WTC11 (cell line): ENCODE measurements around the gene GTSE1. TPM values are rescaled to one million over a fixed set of nuclear protein-coding genes. Genes with fewer than 3 reads are reported as not detected.

Experiments used
- ATAC-seq: fragments of 200-7000 bp; cut with Tn5 transposase; 2 replicates; pipeline ENCODE4 v1.10.0; 2021; ENCODE audit warnings: mild to moderate bottlenecking, moderate library complexity
- CTCF ChIA-PET: fragments of 300-600 bp; sonication (Branson Sonifier 250); formaldehyde crosslinking; loops from one replicate; lab custom pipeline; 2021; ENCODE audit warnings: antibody characterized with exemption; lab: Charles Lee
- POLR2A ChIA-PET: fragments of 350-600 bp; sonication (Branson Sonifier 250); formaldehyde crosslinking; loops from one replicate; lab custom pipeline; 2021; ENCODE audit warnings: antibody characterized with exemption; lab: Charles Lee
- DNase-seq: peaks from one replicate; pipeline ENCODE4 v3.0.0; 2021; ENCODE audit warnings: low spot score
- H3K27ac Mint-ChIP-seq: 2 replicates; pipeline ENCODE4 v1.8.0; 2021; ENCODE audit warnings: mixed read lengths
- H3K27me3 Mint-ChIP-seq: 2 replicates; pipeline ENCODE4 v1.8.0; 2021; ENCODE audit warnings: low read depth, mild to moderate bottlenecking, moderate library complexity, mixed read lengths
- H3K36me3 Mint-ChIP-seq: 2 replicates; pipeline ENCODE4 v1.8.0; 2021; ENCODE audit warnings: mixed read lengths
- H3K4me1 Mint-ChIP-seq: 2 replicates; pipeline ENCODE4 v1.8.0; 2022; ENCODE audit warnings: mixed read lengths
- H3K4me3 Mint-ChIP-seq: 2 replicates; pipeline ENCODE4 v1.8.0; 2021; ENCODE audit warnings: mild to moderate bottlenecking, moderate library complexity, mixed read lengths
- H3K9me3 Mint-ChIP-seq: 2 replicates; pipeline ENCODE4 v1.8.0; 2021; ENCODE audit warnings: mixed read lengths
- CBFB ChIP-seq: sonication (generic); formaldehyde crosslinking; IDR thresholded peaks from 2 replicates; pipeline ENCODE4 v1.8.1; 2022; ENCODE audit warnings: mild to moderate bottlenecking, low read depth, missing genetic modification reagents
- FOXK1 ChIP-seq: sonication (generic); formaldehyde crosslinking; IDR thresholded peaks from 2 replicates; pipeline ENCODE4 v1.8.0; 2022; ENCODE audit warnings: mild to moderate bottlenecking, moderate library complexity, missing genetic modification reagents
- JUN ChIP-seq: sonication (generic); formaldehyde crosslinking; IDR thresholded peaks from 2 replicates; pipeline ENCODE4 v1.8.0; 2023; ENCODE audit warnings: mild to moderate bottlenecking, missing genetic modification reagents
- MAX ChIP-seq: sonication (generic); formaldehyde crosslinking; IDR thresholded peaks from 2 replicates; pipeline ENCODE4 v1.8.0; 2022; ENCODE audit warnings: mild to moderate bottlenecking, missing genetic modification reagents
- NR2C2 ChIP-seq: sonication (generic); formaldehyde crosslinking; IDR thresholded peaks from 2 replicates; pipeline ENCODE4 v1.8.0; 2022; ENCODE audit warnings: mild to moderate bottlenecking, missing genetic modification reagents
- PREB ChIP-seq: sonication (generic); formaldehyde crosslinking; IDR thresholded peaks from 2 replicates; pipeline ENCODE4 v1.8.1; 2022; ENCODE audit warnings: mild to moderate bottlenecking, missing genetic modification reagents, moderate library complexity, borderline replicate concordance
- RELA ChIP-seq: sonication (generic); formaldehyde crosslinking; IDR thresholded peaks from 2 replicates; pipeline ENCODE4 v1.8.1; 2022; ENCODE audit warnings: missing genetic modification reagents, mild to moderate bottlenecking, borderline replicate concordance
- RORB ChIP-seq: fragments of 250-450 bp; sonication (Bioruptor Pico); IDR thresholded peaks from 2 replicates; pipeline ENCODE4 v1.9.0; 2021; ENCODE audit warnings: mild to moderate bottlenecking
- SMAD3 ChIP-seq: sonication (generic); formaldehyde crosslinking; IDR thresholded peaks from 2 replicates; pipeline ENCODE4 v1.8.0; 2022; ENCODE audit warnings: missing genetic modification reagents, mild to moderate bottlenecking, borderline replicate concordance
- SOX15 ChIP-seq: fragments of 250-450 bp; sonication (Bioruptor Pico); IDR thresholded peaks from 2 replicates; pipeline ENCODE4 v1.9.0; 2021; ENCODE audit warnings: mild to moderate bottlenecking
- SP1 ChIP-seq: sonication (generic); formaldehyde crosslinking; conservative IDR thresholded peaks from 2 replicates; pipeline ENCODE4 v1.8.1; 2022; ENCODE audit warnings: missing genetic modification reagents
- TEAD1 ChIP-seq: sonication (generic); formaldehyde crosslinking; IDR thresholded peaks from 2 replicates; pipeline ENCODE4 v1.8.0; 2022; ENCODE audit warnings: mild to moderate bottlenecking, missing genetic modification reagents
- TEAD4 ChIP-seq: sonication (generic); formaldehyde crosslinking; IDR thresholded peaks from 2 replicates; pipeline ENCODE4 v1.8.0; 2022; ENCODE audit warnings: mild to moderate bottlenecking, missing genetic modification reagents
- TP53 ChIP-seq: sonication (generic); formaldehyde crosslinking; IDR thresholded peaks from 2 replicates; pipeline ENCODE4 v1.8.1; 2023; ENCODE audit warnings: mild to moderate bottlenecking, missing genetic modification reagents
- ZBTB21 ChIP-seq: sonication (generic); formaldehyde crosslinking; IDR thresholded peaks from 2 replicates; pipeline ENCODE4 v1.8.1; 2023; ENCODE audit warnings: mild to moderate bottlenecking, missing genetic modification reagents, borderline replicate concordance
- ZBTB43 ChIP-seq: sonication (generic); formaldehyde crosslinking; IDR thresholded peaks from 2 replicates; pipeline ENCODE4 v1.8.1; 2023; ENCODE audit warnings: mild to moderate bottlenecking, missing genetic modification reagents
- ZNF121 ChIP-seq: sonication (generic); formaldehyde crosslinking; IDR thresholded peaks from 2 replicates; pipeline ENCODE4 v1.8.0; 2023; ENCODE audit warnings: missing genetic modification reagents
- ZSCAN18 ChIP-seq: fragments of 250-450 bp; sonication (Bioruptor Pico); IDR thresholded peaks from 2 replicates; pipeline ENCODE4 v2.1.2; 2022; ENCODE audit warnings: mild to moderate bottlenecking, moderate library complexity
- total RNA-seq: library from RNA; stranded (reverse); gene quantifications from 3 replicates; pipeline ENCODE4 v1.2.3, GENCODE V29; 2021
- TF ChIP-seq, protein P1 (sequence below): fragments of 250-450 bp; sonication (Bioruptor Pico); conservative IDR thresholded peaks from 2 replicates; pipeline ENCODE4 v1.9.0; 2021; ENCODE audit warnings: mild to moderate bottlenecking
- TF ChIP-seq, protein P2 (sequence below): fragments of 250-450 bp; sonication (Bioruptor Pico); IDR thresholded peaks from 2 replicates; pipeline ENCODE4 v1.9.0; 2021; ENCODE audit warnings: mild to moderate bottlenecking

GTSE1 gene
- total RNA-seq, 1 experiment from 2014 or later, result 56.1 TPM

DNA sequence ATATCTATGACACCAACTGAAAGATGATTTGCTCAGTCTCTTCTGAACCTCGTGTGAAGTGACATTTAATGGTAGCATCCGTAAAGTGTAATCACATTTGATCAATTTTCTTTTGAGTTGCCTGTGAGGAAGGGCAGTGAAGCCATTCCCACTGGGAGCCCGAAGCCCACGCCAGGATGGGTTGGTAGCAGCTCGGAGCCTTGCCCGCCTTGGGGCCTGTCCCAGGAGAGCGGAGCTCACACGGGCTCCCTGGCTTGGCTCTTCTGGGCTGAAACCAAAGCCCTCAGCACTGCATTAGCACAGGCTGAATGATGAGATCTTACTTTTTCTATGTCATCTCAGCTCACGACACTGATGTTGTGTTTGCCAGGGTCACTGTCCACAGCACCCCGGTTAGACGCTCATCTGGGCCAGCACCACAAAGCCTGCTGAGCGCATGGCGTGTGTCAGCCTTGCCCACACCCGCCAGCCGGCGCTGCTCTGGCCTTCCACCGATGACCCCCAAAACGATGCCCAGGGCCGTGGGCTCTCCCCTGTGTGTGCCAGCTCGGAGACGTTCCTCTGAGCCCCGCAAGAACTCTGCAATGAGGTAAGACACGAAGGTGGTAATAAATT lies 29.5 kb downstream of the GTSE1 start:
- CTCF ChIA-PET, result interaction anchor here (1.3 kb wide), 1 partner anchor 207 kb away, joined by 3 read pairs; no protein-coding TSS in a partner anchor
- no peak overlapping the region for H3K4me3 Mint-ChIP-seq
- POLR2A ChIA-PET, result no interaction called here

GRCh38 chr22:46327691-46328465 lies 31.2 kb downstream of the GTSE1 start:
- POLR2A ChIA-PET, result no interaction called here
- Mint-ChIP-seq H3K4me1 (no peaks in the 10 kb centered on the region), H3K36me3 (peaks cover 52% of the 10 kb centered on the region), H3K27me3 (no peaks in the 10 kb centered on the region), H3K4me3 (no peak overlapping the region), H3K9me3 (no peaks in the 10 kb centered on the region)
- ATAC-seq (no peak), DNase-seq (no peak)
- TF ChIP-seq SMAD3 (CRISPR knock-in tag), result no peak
- no peak for TF ChIP-seq TP53
- TF ChIP-seq CBFB (CRISPR knock-in tag), result no peak
- TF ChIP-seq RORB, result no peak
- no peak for TF ChIP-seq TEAD1 (CRISPR knock-in tag)
- TF ChIP-seq ZBTB43, result no peak
- TF ChIP-seq, protein P1, sequence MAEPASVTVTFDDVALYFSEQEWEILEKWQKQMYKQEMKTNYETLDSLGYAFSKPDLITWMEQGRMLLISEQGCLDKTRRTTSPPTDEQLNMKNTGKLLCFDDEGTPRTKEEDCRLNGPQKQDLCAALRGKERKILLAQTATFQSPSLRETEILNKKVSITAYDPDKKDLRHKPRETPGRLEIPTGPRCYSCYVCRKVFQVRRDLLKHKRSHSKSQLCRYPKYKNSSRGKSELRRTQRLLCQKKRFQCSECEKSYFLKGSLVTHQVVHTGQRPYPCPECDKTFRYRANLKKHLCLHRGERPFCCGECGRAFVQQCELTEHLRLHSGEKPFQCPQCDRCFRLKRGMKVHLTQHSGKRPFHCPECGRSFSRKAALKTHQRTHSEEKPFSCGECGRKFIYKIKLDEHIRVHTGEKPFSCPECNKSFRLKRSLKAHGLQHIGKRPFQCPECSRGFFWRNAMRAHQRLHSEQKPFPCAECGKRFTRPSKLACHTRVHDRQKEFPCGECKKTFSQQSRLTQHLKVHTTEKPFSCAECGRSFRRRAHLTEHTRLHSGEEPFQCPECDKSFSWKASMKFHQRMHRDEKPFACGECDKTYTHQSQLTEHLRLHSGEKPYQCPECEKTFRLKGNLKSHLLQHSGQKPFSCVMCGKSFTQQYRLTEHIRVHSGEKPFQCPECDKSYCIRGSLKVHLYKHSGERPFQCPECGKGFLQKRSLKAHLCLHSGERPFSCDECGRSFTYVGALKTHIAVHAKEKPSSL, result no peak
- no peak for TF ChIP-seq NR2C2 (CRISPR knock-in tag)
- TF ChIP-seq, all 79 proteins: peak for 0
- H3K27ac Mint-ChIP-seq, result no peak overlapping the region; the same call in 1 of the 2 replicates
- CTCF ChIA-PET, result no interaction called here

More for the DNA sequence above, 29.5 kb downstream of the GTSE1 start:
- TF ChIP-seq CBFB (CRISPR knock-in tag) (no peak), MAX (CRISPR knock-in tag) (no peak), FOXK1 (CRISPR knock-in tag) (no peak), ZNF121 (CRISPR knock-in tag) (no peak), TEAD4 (CRISPR knock-in tag) (no peak), ZSCAN18 (no peak), RELA (CRISPR knock-in tag) (no peak), ZBTB21 (CRISPR knock-in tag) (no peak), SOX15 (CRISPR knock-in tag) (no peak), SP1 (CRISPR knock-in tag) (no peak), JUN (CRISPR knock-in tag) (no peak), PREB (CRISPR knock-in tag) (no peak)
- TF ChIP-seq, protein P2, sequence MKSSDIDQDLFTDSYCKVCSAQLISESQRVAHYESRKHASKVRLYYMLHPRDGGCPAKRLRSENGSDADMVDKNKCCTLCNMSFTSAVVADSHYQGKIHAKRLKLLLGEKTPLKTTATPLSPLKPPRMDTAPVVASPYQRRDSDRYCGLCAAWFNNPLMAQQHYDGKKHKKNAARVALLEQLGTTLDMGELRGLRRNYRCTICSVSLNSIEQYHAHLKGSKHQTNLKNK (CRISPR knock-in tag), result no peak
- Mint-ChIP-seq H3K27ac (no peak overlapping the region), H3K27me3 (no peaks in the 10 kb centered on the region), H3K4me1 (no peaks in the 10 kb centered on the region), H3K9me3 (no peaks in the 10 kb centered on the region), H3K36me3 (peaks cover 50% of the 10 kb centered on the region)
- DNase-seq (no peak), ATAC-seq (no peak)
